NCI-H524 treated with DMSO at 0.1 percent for 48 hours (cell line): ENCODE measurements around the gene IL10RB.
"Not testable (repeated sequence)": the region's sequence is repeated elsewhere in the genome, so short reads cannot be mapped to it uniquely, and the experiment has no call there.

Experiments
- DNase-seq: peaks from one replicate; lab custom pipeline; 2025; lab: John Stamatoyannopoulos, UW

Gene IL10RB

GRCh38 chr21:33302055-33302454 lies 35.9 kb downstream of the IL10RB start:
- no peak for DNase-seq

- no peak for DNase-seq
Measured at GRCh38 chr21:33302796-33303195, 36.6 kb downstream of the IL10RB start.

DNA sequence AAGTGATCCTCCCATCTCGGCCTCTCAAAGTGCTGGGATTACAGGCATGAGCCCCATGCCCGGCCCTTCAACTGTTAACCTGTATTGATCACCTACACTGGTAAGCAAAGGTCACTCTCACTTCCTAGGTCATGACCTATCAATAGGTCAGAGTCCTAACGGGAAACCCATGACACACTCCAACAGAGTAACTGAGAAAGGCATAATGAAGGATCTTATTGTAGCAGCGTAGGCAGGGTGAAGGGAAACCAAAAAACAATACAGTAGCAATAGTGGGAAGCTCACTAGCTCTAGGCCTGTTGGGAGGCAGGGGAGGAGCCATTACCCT lies 39.1 kb downstream of the IL10RB start:
- no peak for DNase-seq

DNA sequence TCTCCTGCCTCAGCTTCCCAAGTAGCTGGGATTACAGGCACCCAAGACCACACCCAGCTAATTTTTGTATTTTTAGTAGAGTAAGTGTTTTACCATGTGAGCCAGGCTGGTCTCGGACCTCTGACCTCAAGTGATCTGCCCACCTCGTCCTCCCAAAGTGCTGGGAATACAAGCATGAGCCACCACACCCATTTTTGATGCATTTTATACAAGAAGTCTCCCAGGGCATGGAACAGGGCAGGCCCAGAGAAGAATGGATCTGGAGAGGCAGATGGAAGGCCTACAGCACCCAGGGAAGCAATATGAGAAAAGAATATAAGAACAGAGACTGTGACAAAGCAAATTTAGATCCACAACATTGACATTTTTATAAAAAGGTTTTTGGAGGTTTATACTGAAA lies 39.8 kb downstream of the IL10RB start:
- no peak for DNase-seq

DNA sequence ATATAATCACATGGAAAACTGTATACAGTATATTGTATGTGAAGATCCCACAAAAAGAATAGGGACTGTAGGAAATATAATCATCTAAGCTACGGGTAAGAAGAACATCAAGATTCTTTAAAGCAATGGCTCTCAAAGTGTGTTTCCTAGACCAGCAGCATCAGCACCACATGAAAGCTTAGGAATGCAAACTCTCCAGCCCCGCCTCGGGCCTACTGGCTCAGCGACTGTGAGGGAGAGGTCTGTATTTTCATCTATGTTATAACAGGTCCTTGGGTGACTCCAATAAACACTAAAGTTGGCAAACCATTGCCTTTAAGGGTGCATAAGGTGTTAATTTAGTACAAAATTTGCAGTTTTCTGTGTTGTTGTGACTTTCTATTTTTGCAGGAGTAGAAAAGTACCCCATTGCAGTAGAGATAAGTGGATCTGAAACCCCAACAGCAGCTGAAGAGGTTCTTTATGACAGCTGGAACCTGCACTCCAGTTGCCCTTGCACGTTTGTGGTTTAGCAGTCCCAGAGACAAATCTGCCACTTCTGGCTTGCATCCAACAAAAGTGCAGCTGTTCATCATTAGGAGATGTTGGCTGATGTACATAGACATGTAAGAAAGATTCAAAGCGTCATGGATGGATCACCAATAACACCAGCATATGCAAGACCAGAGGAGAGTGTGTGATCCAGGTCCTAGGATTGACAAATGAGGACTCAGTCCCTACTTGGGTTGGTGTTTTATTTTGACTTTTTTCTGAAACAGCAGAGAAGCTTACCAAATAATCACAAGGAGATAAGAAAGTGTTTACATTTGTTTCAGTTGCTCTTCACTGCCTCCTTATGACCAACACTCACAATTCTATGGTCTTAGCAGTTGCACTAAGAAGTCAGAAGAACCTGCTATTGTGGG lies 42.7 kb downstream of the IL10RB start:
- peak; percentile 98 for DNase-seq

DNA sequence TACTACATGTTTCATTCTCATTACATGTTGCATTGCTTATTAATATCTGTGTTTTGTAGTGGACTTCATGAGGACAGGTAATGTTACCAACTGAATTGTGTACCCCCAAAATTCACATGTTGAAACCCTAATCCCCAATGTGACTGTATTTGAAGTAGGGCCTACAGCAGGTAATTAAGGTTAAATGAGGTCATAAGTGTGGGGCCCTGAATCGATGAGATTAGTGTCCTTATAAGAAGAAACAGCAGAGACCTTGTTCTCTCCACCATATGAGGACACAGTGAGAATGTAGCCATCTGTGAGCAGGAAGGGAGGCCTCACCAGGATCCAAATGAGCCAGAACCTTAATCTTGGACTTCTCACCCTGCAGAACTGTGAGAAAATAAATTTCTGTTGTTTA lies 43.6 kb downstream of the IL10RB start:
- DNase-seq, result no peak

DNA sequence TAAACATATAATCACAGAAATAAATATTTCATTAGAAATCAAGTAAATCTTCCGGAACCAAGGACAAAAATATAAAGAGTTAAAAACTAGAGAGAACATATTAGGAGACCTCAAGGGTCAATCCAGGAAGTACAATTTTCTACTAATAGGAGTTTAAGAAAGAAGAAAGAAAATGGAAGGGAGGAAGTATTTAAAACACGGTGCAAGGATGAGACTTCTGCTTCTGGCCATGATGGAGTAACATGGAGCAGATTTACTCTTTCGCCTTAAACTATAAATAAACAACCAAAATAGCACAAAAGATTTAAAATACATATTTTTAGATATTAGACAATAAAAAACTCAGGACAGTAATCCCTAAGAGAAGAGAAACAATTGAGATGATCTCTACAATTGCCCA lies 46.0 kb downstream of the IL10RB start:
- DNase-seq, result no peak

- DNase-seq, result no peak
Measured at GRCh38 chr21:33313183-33313582, 47.0 kb downstream of the IL10RB start.

GRCh38 chr21:33313611-33314010 lies 47.4 kb downstream of the IL10RB start:
- DNase-seq, result no peak

GRCh38 chr21:33314111-33314510 lies 47.9 kb downstream of the IL10RB start:
- DNase-seq, result no peak

GRCh38 chr21:33315946-33316710 lies 50.0 kb downstream of the IL10RB start:
- no peak for DNase-seq

DNA sequence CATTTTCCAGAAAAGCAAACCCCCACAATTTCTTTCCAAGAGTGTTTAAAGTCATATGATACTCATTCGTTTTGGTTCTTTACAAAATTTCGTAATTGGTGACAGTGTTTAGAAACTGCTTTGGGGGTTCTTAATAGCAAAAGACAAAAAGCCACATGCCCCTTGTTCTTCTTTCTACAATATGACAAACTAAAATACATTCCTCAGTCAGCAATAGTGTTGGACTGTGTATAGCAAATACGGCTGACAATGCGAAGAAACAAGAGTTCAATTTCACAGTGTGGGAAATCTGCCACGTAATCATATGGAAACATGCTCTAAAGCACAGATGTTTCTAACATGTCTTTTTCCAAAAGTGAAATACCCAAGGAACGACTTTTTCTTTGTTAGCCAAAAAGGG lies 51.0 kb downstream of the IL10RB start:
- no peak for DNase-seq

- no peak for DNase-seq
Measured at GRCh38 chr21:33317786-33318486, 51.8 kb downstream of the IL10RB start.

DNA sequence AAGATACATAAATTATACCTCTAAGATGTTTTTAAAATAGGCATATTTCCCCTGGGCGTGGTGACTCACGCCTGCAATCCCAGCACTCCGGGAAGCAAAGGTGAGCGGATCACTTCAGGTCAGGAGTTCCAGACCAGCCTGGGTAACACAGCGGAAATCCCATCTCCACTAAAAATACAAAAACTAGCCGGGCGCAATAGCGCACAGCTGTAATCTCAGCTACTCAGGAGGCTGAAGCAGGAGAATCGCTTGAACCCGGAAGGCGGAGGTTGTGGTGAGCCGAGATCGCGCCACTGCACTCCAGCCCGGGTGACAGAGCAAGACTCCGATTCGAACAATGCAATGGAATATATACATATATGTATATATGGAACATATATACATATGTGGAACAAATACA lies 54.8 kb downstream of the IL10RB start:
- not testable (repeated sequence) for DNase-seq

DNA sequence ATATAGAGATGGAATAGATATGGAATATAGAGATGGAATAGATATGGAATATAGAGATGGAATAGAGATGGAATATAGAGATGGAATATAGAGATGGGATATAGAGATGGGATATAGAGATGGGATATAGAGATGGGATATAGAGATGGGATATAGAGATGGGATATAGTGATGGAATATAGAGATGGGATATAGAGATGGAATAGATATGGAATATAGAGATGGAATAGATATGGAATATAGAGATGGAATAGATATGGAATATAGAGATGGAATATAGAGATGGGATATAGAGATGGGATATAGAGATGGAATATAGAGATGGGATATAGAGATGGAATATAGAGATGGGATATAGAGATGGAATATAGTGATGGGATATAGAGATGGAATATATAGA lies 57.4 kb downstream of the IL10RB start:
- DNase-seq, result not testable (repeated sequence)

DNA sequence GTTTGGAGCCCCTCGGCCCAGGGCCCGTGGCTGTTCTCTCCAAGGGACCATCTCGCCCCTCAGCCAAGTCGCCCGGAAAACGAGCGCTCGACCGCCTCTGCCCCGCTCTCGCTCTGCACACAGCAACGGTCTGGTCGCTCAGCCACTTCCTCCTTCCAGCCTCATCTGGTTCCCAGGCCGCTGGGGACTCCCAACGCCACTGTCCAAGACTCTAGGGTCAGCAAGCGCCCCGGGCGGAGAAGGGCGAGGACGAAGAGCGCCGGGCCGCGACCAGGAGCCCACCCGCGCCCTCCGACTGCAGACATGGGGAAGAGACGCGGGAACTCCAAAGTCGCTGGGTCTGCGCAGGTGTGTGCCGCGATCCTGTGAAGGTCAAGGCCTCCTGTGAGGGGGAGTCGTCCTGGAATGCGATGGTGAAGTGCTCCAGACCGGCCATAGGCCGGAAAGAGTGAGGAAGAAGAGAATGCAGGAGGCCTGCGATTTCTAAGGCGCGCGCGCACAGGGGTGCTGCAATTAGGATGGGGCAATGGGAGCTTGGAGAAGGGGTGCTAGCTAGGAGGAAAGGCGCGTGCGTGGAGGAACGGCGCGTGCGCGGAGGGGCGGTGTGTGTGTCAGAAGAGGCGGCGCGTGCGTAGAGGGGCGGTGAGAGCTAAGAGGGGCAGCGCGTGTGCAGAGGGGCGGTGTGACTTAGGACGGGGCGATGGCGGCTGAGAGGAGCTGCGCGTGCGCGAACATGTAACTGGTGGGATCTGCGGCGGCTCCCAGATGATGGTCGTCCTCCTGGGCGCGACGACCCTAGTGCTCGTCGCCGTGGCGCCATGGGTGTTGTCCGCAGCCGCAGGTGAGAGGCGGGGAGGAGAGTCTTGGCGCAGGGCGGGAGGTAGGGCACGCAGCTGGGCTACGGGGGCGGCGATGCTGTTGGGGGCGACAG lies 58.4 kb downstream of the IL10RB start, which contains the start of gene IFNAR1:
IFNAR1 (plus strand) TSS at position 680 of the 931 bp plus-strand sequence; CDS start at position 766, 86 bp downstream.
- peak; percentile 97 for DNase-seq

DNA sequence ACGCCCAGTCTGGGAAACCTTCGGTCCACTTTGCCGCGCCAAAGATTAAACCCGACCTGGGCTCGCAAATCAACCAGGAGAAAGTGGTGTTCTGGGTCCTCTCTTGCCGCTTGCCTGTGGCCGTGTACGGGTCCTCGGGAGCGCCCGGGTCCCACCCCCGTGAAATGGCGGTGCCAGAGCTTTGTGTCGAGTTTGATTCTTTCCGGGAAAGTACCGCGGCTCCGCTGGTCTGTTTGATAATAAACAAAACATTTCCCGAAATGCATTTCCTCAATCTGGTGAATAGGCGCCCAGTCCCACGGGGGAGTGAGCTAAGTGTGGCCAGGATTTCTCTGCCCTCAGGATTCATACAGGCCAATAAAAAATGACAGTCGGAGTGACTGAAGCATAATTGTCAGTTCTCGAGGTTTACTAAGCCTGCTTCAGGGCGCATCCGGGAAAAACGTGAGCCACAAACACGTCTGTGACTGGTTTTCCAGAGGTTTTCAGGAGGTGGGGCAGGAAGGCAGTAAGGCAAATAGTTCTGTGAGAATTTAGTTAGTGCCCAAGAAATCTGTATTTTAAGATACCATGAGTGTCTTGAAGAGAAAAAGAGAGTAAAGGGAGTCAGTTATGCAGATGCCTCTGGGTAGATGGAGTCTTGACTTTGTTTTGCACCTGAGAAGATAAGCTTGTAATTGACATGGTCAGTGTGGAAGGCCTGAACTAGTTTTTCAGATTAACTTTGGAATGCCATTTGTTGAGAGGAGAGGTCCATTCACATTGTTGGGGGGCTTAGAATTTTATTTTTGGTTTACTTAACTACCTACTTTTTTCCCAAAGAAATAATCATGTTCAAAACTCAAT lies 59.3 kb downstream of the IL10RB start:
- DNase-seq, result no peak

DNA sequence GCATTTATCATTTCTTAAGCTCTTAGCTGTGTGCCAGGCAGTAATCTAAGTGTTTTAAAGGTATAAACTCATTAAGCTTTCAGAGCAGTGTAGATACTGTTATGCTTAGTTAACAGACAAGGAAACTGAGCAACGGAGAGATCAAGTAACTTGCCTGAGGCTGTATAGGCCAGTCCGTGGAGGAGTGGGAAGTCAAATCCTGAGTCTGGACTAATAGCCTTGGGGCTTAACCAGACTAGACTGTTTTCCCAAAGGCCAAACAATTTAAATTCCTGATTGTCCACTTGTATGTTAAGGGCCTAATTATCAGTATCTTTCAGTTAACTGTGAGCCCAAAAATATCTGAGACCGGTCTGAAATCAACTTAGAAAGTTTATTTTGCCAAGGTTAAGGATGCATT lies 61.2 kb downstream of the IL10RB start:
- DNase-seq, result no peak

GRCh38 chr21:33327792-33328433 lies 61.7 kb downstream of the IL10RB start:
- DNase-seq, result no peak

DNA sequence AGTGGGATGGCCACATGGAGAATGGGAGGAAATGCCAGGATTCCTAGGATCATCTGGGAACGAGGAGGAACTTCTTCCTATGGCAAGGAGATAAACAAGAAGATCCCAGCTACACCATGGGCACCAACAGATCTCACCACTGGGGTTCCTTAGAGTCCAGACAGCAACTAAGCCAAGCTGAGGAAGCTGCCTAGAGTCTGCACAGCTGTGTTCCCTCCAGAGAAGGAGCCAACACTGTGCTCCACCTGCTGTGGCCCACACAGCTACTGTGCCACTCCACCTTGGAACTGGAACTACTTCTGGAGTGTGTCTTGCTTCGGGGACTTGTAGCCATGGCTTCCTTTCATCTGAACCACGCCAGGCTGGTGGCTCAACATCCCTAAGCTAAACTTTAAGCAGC lies 64.6 kb downstream of the IL10RB start:
- no peak for DNase-seq
